Measurements from ENCODE around the gene USH1C.

- TF ChIP-seq CTCF (IDR thresholded peaks at IDR 0.05) (no peak), POLR2A (IDR thresholded peaks at IDR 0.05) (no peak), POLR2AphosphoS5 (IDR thresholded peaks at IDR 0.05) (no peak), EP300 (IDR thresholded peaks at IDR 0.05; ENCODE audit: low read depth) (no peak)
Observed at GRCh38 chr11:17548444-17548843, 4.2 kb upstream of the USH1C start.
